ENCODE results near the gene SLIT1.

The SLIT1 gene

DNA sequence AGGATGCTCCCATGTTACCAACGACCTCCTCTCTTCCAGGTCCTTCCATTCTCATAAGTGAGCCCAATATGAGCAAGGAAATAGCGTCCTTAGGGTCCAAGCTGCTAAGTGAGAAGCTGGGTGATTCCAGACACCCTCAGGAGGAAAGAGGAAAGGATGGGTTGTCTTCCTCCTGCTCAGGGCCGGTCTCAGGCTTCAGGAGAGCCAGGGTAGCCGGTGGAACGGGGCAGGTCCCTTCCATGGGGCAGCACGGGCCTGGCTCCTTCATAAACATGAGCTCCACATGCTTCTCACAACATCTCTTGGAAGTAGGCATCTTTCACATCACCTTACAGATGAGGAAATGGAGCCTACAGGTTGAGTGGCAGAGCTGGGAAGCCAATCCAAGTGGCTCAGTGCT, 12.7 kb downstream of the SLIT1 start:
- DNase-seq (ENCODE audit: low read depth, low spot score), result no peak

DNA sequence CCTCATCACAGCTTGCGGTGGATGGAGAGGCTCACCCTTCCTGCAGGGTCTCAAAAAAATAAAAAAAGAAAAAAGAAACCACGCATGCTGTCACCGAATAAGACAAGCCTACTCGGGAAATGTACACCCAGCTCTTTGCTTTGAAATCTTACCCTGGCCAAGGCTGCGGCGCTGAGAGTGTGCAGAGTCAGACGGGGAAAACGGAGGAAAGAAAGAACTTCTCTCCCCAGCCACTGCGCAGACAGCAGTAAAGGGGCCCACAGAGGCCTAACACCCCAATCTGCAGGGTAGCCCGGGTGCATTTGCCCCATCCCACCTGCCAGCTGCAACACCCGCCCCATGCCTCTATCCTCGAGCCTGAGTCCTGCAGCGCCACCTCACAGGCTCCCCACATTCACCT, 14.8 kb downstream of the SLIT1 start:
- DNase-seq (ENCODE audit: low read depth, low spot score), result no peak

DNA sequence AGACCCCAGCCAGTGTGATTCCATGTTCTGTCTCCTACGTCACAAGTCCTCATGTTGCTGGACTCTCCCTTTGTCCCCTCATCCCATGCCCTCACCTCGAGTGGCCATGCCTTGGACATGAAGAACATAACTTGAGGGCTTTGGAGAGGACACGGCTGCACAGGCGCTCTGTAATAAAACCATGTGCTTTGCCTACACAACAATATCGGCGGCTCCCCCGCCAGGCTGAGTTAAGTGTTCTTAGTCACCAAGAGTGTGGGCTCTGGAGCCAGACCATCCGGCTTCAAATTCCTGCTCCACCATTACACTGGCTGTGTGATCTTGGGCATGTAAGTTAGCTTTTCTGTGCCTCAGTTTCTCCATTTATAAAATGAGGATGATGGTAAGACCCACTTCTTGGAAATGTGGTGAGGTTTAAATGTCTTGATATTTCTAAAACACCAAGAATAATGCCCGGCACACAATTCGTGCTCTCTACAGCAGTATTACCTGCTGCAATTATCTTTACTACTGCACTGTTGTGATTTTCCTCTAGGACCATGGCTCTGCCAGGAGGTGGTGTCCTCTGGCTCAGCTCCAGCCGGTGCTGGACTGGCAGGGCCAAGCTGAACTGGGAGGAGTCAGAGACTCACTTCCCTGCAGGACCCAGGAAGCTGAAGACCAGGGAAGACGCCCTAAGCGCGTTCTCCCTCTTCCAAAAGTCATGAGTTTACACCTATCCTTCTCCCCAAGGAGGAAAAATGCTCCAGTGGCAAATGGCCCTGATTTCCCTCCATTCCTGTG, 15.7 kb downstream of the SLIT1 start:
- no peak for DNase-seq (ENCODE audit: low read depth, low spot score)

DNA sequence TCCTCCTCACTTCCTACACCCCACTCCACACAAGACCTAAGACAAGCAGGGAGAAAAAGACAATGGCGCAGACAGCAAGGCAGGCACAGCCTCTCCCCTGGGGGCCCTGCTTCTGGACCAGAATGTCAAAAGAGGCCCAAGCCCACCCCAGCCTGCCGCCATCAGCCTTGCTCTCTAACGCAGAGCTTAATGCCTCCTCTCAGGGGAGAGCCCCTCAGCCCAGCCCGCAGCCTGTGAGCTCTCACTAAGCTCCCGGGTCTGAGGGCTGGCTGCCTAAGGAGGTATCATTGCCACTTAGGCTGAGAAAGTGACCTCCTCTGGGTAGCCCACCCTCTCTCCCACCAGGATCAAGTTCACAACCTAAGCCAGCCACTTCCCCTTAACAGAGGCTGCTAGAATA, 16.7 kb downstream of the SLIT1 start:
- no peak for DNase-seq (ENCODE audit: low read depth, low spot score)

DNA sequence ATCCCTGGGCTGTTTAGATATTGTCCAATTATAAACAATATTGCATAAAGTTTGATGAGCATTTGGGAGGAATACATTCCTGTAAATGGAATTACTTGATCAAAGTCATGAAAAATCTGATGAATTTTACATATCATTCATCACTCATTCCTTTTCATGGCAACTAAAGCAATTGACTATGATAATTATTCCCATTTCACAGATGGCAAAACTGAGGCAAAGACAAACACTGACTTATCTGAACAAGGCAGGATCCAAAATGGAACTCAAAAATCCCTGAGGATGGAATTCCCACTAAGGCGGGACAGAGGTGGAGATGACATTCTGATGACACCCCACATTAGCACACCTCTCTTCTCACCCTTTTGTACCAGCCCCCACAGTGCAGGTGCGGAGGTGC, 17.1 kb downstream of the SLIT1 start:
- DNase-seq (ENCODE audit: low read depth, low spot score), result no peak

DNA sequence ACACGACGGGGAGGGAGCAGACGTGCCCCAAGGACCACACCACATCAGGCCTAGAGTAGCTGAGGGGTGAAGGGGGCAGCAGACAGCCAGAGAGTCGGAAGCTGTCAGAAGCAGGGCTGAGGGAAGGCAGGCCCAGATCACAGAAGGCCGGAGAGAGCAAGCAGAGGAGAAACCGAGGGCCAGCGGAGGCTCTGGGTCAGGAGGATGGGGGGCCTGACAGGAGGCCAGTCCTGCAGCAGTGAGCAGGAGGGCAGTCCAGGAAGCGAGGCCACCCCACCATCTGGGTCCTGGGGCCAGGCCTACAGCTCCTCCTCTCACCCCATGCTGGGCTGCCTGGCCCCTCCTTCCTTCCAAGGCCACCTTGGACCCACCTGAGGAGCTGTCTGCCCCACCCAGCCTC, 20.3 kb downstream of the SLIT1 start:
- DNase-seq (ENCODE audit: low read depth, low spot score), result no peak

DNA sequence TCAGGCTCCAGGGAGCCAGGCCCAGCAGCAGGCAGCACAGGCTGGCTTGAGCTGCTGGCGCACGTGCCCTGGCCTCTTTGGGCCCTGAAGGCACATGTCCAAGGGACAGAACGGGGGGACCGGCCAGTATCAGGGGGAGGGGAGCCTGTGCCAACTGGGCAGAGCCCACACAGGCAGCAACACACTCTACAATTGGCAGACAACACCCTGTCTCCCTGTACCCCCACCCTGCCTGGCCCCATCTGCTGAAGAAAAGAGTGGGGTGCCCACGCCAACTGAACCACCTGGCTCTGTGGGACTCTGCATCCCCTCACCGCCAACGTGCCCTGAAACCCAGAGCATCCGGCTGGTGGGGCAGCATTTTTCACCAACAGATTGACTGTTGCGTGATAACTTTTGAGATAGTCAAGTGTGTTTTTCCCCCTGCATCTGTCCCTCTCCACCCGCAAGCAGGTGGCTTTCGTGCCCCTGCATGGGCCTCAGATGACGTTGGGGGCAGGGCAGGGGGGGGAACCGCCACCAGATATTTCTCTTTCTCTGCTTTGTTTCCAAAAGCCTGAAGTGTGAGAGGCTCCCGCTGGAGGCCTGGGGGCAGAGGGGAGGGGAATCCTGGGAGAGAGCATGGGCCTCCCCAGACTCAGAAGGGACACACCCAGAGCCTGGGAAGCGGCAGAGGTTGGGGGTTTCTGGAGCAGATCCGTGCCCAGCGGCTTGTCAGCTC, 21.8 kb downstream of the SLIT1 start:
- no peak for DNase-seq (ENCODE audit: low read depth, low spot score)

DNA sequence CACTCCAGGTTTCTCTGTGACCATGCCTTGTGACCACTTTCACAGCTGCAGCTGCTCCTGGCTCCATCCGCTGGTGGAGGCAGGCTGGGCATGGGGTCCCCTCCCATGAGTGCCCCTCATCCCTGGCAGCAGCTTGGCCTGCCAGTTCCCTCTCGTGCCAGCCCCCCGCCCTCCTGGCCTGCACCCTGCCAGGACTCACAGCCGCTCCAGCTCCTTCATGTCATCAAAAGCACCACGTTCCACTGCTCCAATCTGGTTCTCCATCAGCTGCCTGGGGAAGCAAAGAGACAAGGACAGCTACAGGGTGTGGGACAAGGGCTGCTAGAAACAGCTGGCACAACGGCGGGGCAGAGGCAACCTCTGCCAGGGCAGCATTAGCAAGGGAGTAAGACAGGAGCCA, 22.6 kb downstream of the SLIT1 start:
- DNase-seq (ENCODE audit: low read depth, low spot score), result no peak

DNA sequence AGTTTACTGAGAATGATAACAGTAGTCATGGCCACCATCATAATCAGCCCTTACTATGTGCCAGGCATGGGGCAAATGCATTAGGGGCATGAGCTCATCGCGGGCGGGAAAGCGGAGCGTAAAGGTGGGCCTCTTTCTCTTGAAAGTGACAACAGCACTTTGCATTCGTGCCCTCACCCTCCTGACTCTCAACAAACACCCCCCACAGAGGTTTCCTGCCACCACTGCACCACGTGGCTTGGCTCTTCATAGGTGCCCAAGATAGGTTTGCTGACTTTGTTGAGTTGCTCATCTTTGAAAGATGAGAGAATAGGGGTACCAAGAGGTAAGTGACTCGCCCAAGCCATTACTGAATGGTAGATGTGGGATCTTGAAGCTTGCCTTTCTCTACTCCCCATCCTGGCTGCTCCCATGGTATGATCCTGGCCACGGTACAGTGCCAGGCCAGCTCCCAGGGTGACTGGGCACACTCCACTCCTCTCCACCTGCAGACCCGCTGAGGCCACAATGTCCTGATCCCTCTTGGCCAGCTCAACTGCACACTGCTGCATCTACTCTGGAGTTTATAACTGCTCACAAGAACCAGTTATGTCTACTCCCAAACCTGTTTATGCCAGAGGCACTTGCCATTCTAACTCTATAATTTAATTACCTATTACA, 26.0 kb downstream of the SLIT1 start:
- no peak for DNase-seq (ENCODE audit: low read depth, low spot score)

DNA sequence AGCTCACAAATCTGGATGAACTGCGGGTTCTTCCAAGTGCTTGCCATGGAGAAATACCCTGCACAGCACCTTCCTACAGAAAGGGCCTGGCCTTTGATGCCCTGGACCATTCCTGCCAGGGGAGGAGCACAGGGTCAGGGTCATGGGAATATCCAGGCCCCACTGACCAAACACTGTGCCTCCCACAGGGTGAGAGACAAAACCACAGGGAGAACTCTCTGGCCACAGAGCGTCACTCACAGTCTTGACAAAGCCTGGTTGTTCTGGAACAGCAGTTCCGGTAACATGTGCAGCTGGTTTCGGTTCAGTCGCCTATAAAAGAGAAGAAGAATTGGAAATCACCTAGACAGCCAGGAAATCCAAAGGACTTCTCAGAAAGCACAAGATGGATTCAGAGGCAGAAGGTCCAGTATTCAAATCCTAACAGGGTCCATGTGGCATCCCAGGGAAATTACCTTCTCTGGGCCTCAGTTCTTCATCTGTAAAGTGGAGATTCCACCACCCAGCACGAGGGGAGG, 28.1 kb downstream of the SLIT1 start:
- no peak for DNase-seq (ENCODE audit: low read depth, low spot score)

DNA sequence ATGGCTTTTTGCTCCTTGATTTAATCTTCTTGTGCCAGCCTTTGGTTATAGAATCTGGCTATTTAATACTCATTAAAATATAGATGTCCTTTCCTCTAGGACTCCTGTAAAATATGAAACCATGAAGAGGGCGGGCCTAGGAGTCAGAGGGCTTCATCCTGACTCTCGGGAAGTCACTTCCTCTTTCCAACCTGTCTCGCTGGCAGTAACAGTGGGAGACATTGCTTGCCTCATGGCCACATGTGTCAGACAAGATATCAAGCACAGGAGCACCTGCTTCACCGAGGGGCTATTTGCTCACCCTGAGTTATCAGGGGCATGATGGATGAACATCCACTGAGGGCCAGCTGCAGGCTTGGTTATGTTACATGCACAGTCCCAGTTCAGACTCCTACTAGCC, 31.0 kb downstream of the SLIT1 start:
- no peak for DNase-seq (ENCODE audit: low read depth, low spot score)

DNA sequence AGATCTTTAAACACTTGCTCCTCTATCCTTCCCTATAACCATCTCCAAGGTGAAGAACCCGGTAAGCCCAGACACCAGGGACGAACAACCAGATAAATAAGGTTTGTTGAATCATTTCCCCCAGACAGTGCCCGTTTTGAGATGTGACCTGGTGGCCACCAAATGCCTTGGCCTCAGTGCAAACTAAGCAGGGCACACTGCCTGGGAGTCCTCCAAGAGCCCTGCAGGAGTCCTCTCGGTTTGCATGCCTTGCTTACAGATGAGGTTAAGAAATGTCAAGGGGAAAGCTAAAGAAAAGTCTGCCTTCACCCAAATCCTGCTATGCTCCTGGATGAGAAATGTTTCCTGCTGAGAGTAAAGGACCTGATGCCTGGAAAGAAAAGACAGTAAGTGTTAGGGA, 31.6 kb downstream of the SLIT1 start:
- no peak for DNase-seq (ENCODE audit: low read depth, low spot score)

DNA sequence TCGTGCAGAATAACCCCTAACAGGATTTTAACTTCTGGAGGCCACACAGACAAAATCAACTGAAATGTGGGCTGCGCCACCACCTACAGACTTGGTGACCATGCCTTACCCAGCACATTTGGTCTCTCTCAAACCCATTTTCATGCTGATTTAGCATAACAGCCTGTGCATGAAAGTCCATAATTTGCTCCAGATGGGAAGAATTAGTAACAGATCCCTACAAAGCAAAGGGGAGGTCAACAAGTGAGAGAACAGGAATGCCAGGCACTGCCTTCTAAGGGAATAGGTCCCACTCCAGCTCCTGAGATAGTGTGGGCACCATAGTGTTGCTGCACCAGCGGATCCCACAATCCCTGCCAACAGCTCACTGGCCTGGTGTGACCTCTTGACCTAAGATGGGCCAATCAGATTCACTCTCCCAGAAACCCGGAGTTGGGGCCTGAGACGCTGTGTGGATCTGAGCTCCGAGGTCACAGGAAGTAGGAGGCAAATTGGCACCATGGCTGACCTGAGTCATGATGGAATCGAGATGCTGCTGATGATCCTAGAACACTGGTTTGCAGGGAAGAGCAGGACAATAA, 32.4 kb downstream of the SLIT1 start:
- no peak for DNase-seq (ENCODE audit: low read depth, low spot score)

DNA sequence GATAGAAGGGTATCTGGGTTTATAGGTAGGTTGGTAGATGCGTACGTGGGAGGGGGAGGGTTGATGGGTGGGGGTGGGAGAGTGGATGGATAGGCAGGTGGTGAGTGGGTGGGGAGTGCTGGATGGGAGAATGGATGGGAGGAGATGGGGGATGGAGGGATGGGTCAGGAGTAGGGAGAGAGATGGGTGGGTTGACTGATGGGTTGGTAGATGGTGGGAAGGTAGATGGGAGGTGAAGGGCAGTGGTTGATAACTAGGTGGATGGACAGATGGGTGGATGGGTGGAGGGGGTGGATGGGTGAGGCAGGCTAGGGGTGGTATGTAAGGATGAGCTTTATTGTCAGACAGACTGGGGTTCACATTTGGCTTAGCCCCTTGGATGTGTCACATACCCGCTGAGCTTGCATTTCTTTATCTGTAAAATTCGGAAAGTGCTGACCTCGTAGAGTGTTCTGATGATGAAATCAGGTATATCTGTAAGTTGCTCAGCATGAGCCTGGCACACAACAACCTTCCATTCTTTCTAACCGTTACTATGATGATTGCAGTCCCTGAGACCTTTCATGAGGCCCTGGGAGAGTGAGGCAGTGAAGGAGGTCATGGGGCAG, 34.3 kb downstream of the SLIT1 start:
- DNase-seq (ENCODE audit: low read depth, low spot score), result no peak

DNA sequence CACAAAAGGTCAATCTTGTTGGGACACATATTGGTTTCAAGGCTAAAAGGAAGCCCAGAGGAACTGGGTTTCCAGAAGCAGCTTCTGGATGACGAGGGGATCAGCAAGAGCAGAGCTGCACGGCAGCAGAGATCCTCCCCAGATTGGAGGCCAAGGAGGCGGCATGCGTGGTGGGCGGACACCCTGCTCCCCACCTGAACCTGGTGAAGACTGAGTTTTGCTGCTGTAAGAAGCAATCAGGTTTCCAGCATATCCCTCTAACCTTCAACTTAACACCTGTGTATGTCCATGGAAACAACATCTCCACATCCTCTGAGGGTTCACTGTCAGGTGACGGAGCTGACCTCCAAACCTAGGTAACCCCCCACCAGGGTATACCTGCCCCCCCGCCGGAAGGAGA, 35.1 kb downstream of the SLIT1 start:
- no peak for DNase-seq (ENCODE audit: low read depth, low spot score)

DNA sequence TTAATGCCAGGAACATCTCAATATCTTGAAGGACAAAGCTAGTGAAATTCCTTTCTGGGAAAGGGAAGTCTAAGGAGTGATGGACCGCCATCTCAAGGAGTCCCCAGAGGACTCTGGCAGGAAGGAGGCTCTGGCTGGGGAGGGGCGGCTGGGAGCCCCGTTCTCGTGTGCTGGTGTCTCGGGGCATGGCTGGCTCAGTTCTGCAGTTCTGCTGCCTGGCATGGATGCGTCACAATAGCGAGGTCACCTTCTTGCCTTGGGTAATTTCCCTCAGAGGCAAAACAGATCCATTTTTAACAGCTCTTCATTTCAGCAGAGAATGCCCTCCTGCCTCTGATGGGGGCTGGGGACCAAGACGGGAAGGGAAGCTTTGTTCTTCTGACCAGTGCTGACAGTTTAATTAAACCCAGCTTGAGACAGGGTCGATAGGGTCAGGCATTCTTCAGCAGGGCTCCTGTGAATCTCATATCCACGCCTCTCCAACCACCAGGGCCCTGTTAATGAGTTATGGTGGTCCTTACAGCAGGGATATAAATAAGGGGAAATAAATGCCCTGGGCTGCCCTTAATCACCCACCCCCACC, 35.7 kb downstream of the SLIT1 start:
- DNase-seq (ENCODE audit: low read depth, low spot score), result no peak

DNA sequence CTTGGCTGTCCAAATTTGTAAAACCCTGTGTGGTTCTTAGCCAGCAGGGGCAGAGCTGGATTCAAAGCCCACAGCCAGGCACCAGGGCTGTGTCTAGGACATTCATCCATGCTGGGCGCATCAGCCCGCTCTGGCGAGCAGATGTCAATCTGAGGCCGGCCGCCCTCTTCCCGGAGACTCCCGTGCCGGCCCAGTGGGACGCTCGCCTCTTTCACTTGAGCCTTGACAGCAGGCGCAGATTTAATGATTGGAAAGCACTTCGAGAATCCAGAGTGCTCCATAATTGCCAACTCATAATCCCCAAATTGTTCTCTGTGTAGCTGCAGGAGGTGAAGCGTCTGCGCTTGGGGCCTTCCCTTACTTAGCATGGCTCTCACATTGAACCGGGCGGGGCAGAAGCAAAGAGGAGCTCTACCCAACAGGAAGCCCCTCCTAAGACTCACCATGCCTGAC, 36.7 kb downstream of the SLIT1 start:
- no peak for DNase-seq (ENCODE audit: low read depth, low spot score)

DNA sequence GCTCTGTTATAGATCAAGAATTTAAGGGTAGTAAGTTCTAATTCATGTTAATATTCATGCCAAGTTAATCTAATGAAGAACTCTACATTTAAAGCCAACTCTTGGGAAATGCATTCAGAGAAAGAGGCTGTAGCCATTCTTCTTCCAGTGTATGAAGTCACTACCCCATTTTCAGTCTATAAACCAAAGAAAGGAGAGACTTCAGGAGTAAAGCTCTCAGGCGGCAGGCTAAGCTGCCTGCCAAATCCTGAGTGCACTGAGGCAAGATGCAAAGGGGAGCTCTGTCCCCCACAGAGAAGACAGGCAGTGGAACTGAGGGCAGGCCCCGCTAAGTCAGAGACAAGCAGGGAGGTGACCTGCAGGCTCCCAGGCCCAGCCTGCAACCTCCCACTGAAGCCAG, 41.5 kb downstream of the SLIT1 start:
- no peak for DNase-seq (ENCODE audit: low read depth, low spot score)

DNA sequence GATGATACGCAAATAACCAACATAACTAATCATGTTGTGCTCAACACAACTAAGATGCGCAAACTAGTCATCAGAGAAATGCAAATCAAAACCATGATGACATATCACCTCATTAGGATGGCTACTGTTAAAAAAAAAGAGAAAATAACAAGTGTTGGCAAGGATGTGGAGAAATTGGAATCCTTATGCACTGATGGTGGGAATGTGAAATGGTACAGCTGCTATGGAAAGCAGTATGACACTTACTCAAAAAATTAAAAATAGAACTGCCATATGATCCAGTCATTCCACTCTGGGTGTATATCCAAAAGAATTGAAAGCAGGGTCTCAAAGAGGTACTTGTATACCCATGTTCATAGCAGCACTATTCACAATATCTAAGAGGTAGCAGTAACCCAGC, 42.9 kb downstream of the SLIT1 start:
- DNase-seq (ENCODE audit: low read depth, low spot score), result no peak

DNA sequence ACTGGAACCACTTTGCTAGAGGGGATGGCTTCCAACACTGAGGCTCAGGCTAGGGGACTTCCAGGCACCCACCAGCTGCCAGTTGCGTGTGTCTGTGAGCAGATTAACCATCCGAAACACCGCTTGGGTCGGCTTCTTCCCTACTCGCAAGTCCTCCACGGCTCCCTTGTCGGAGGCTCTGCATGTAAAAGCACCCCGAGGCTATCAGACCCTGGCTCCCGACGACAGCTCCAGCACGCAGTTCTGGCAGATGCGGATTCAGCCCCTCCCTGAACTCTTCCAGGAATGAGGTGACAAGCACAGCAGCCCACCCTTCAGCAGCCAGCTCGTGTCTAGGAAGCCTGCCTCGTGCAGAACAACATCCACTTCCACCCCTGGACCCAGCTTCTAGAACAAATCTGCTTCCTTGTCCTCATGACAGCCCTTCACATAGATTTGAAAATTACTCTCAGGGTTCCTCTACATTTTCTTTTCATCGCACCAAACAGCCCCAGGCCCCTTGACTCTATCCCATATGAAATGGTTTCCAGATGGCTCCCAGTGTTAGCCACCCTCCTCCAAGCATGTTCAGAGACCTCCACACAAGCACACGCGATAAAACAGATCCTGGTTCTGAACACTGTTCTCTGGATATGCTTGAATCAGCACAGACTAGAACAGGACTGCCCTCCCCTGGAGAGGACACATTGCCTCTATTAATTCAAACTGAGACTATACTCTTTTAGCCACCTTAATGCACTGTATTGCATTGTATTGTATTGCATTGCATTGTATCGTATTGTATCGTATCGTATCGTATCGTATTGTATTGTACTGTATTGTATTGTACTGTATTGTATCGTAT, 44.6 kb downstream of the SLIT1 start:
- DNase-seq (ENCODE audit: low read depth, low spot score), result peak; percentile 20

All from astrocyte of the hippocampus (primary cell).